ENCODE measurements around the gene TRIM28. TPM values are rescaled to one million over a fixed set of nuclear protein-coding genes. Genes with fewer than 3 reads are reported as not detected.

TRIM28 gene
- total and polyA plus RNA-seq, 9 of the 15 experiments (the other 6 are each of a cell fraction or from before 2014, with no cell fraction given) = 12.1 to 797 (median 490) TPM

GRCh38 chr19:58558623-58559274 lies 14.9 kb downstream of the TRIM28 start (continued):
- TF ChIP-seq THAP12 (CRISPR knock-in tag; IDR thresholded peaks at IDR 0.05) (peak; percentile 44; the same call in 1 of the 2 replicates), CTBP1 (IDR thresholded peaks at IDR 0.05; ENCODE audit: borderline replicate concordance) (peak; percentile 65; the same call in 1 of the 2 replicates), RFX5 (IDR thresholded peaks at IDR 0.05; ENCODE audit: low read depth, low read length) (no peak), RBM14 (IDR thresholded peaks at IDR 0.05; ENCODE audit: borderline replicate concordance, insufficient read depth, low read depth, low read length) (0 out of 2 replicates have a peak, but pooled peaks have one; percentile 6), HMGN3 (IDR thresholded peaks at IDR 0.05; ENCODE audit: borderline replicate concordance, extremely low read depth, insufficient read length, low read depth, low read length) (peak; percentile 43), ZBTB17 (CRISPR knock-in tag; IDR thresholded peaks at IDR 0.05) (peak; percentile 22; the same call in 1 of the 2 replicates), KAT7 (CRISPR knock-in tag; IDR thresholded peaks at IDR 0.05; ENCODE audit: borderline replicate concordance) (peak; percentile 64; the same call in 1 of the 2 replicates), CUX1 (CRISPR knock-in tag; IDR thresholded peaks at IDR 0.05) (no peak), KLF13 (tag; IDR thresholded peaks at IDR 0.05; ENCODE audit: borderline replicate concordance, low read depth) (no peak), CREM (IDR thresholded peaks at IDR 0.05; ENCODE audit: low read depth) (peak; percentile 94), POLR2B (IDR thresholded peaks at IDR 0.05; ENCODE audit: low read depth, partially characterized antibody) (peak; percentile 46), FOSL1 (tag; conservative IDR thresholded peaks at IDR 0.05) (peak; percentile 48; the same call in 1 of the 2 replicates), SIN3B (IDR thresholded peaks at IDR 0.05; ENCODE audit: low read depth) (peak; percentile 48; the same call in 1 of the 2 replicates), TBP (optimal IDR thresholded peaks at IDR 0.05; ENCODE audit: low read depth, low read length) (no peak), FOXK2 (conservative IDR thresholded peaks at IDR 0.05 in 1 of 2, IDR thresholded peaks at IDR 0.05 in 1 of 2; ENCODE audit: low read depth in 2 of 2) (0 out of 4 replicates have a peak, but pooled peaks of 1 of the 2 experiments have one; percentile 14), MLX (CRISPR knock-in tag; conservative IDR thresholded peaks at IDR 0.05) (peak in 1 of 2 experiments; percentile 76; a peak in 1 of 4 replicates), PML (IDR thresholded peaks at IDR 0.05; ENCODE audit: low read length) (no peak; the same call in 1 of the 2 replicates)

Measured in K562 (cell line).